ENCODE measurements around the gene CYBB.

Gene CYBB

DNA sequence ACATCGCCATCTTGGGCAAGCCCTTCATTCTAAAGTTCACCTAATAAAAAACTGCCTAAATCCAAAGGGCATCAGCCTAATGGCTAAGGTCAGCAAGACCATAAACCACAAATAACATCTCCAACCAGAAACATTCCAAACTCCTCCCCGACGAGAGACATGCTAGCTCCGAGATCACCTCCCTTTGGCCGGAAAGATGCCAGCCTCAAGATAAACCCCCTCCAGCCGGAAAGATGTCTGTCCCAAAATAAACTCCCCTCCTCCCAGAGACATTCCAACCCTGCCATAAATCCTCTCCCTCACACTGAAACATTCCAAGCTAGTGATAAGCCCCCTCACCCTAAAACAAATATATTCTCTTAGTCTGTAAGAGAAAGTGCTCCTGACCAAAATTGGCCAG, 80.9 kb downstream of the CYBB start:
- H3K27ac ChIP-seq (ENCODE audit: extremely low read depth, low read depth, low read length) = no peak overlapping the region
- no peak for TF ChIP-seq ZNF473 (tag by site-specific recombination; IDR thresholded peaks at IDR 0.05)
- POLR2A ChIA-PET = no interaction called here
- no peaks in the 10 kb centered on the region for H3K9me3 ChIP-seq (ENCODE audit: control insufficient read depth, insufficient read depth, low read depth, low read length)
- H3K4me3 ChIP-seq (ENCODE audit: low read depth, low read length) = no peak overlapping the region
- CTCF ChIA-PET = no interaction called here
- no peaks in the 10 kb centered on the region for H3K4me1 ChIP-seq (ENCODE audit: control insufficient read depth, insufficient read depth, low read length)
- H3K36me3 ChIP-seq (ENCODE audit: control insufficient read depth in 2 of 2, insufficient read depth in 1 of 2, low read length in 2 of 2) = no peaks in the 10 kb centered on the region

DNA sequence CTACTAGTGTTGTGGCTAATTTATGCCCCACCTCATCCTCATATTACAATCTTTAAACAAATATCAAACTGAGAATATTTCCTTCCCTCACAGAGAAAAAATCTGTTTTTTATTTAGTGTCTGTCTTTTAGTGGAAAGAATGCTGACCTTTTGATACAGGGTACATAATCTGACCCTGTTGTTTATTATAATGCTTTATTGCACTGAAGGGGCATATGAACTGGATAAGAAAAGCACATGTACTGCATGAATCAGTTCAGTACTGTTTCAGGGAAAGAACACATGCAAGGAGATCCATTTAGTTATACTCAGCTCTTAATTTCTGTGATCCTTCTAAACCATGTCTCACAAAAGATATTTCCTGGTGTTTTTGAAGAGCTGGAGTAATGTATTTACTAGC, 83.0 kb downstream of the CYBB start:
- no peak overlapping the region for H3K27ac ChIP-seq (ENCODE audit: extremely low read depth, low read depth, low read length)
- H3K36me3 ChIP-seq (ENCODE audit: control insufficient read depth in 2 of 2, insufficient read depth in 1 of 2, low read length in 2 of 2) = no peaks in the 10 kb centered on the region
- H3K4me1 ChIP-seq (ENCODE audit: control insufficient read depth, insufficient read depth, low read length) = no peaks in the 10 kb centered on the region
- H3K4me3 ChIP-seq (ENCODE audit: low read depth, low read length) = no peak overlapping the region
- CTCF ChIA-PET = interaction anchor here (1.1 kb wide), 1 partner anchor 9 kb away, joined by 4 read pairs; no protein-coding TSS in a partner anchor
- TF ChIP-seq ZXDB (tag by site-specific recombination; IDR thresholded peaks at IDR 0.05) = no peak
- TF ChIP-seq ZSCAN23 (tag by site-specific recombination; IDR thresholded peaks at IDR 0.05) = no peak
- TF ChIP-seq, protein P1, sequence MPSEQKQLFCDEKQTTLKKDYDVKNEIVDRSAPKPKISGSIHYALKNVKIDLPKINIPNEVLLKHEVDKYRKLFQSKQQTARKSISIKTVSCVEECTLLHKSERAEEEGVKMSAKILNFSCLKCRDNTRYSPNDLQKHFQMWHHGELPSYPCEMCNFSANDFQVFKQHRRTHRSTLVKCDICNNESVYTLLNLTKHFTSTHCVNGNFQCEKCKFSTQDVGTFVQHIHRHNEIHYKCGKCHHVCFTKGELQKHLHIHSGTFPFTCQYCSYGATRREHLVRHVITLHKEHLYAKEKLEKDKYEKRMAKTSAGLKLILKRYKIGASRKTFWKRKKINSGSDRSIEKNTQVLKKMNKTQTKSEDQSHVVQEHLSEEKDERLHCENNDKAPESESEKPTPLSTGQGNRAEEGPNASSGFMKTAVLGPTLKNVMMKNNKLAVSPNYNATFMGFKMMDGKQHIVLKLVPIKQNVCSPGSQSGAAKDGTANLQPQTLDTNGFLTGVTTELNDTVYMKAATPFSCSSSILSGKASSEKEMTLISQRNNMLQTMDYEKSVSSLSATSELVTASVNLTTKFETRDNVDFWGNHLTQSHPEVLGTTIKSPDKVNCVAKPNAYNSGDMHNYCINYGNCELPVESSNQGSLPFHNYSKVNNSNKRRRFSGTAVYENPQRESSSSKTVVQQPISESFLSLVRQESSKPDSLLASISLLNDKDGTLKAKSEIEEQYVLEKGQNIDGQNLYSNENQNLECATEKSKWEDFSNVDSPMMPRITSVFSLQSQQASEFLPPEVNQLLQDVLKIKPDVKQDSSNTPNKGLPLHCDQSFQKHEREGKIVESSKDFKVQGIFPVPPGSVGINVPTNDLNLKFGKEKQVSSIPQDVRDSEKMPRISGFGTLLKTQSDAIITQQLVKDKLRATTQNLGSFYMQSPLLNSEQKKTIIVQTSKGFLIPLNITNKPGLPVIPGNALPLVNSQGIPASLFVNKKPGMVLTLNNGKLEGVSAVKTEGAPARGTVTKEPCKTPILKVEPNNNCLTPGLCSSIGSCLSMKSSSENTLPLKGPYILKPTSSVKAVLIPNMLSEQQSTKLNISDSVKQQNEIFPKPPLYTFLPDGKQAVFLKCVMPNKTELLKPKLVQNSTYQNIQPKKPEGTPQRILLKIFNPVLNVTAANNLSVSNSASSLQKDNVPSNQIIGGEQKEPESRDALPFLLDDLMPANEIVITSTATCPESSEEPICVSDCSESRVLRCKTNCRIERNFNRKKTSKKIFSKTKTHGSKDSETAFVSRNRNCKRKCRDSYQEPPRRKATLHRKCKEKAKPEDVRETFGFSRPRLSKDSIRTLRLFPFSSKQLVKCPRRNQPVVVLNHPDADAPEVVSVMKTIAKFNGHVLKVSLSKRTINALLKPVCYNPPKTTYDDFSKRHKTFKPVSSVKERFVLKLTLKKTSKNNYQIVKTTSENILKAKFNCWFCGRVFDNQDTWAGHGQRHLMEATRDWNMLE (tag by site-specific recombination; conservative IDR thresholded peaks at IDR 0.05; ENCODE audit: low read depth) = no peak
- POLR2A ChIA-PET = no interaction called here
- no peaks in the 10 kb centered on the region for H3K9me3 ChIP-seq (ENCODE audit: control insufficient read depth, insufficient read depth, low read depth, low read length)

Data from HEK293 (cell line).